DOHH2 (cell line): ENCODE data around the gene HES4.

Experiments used
- H3F3A ChIP-seq: fragments of 200-600 bp; sonication (generic), shearing (Covaris generic); 2 replicates; pipeline ENCODE4 v1.6.0; 2016; ENCODE audit warnings: antibody characterized with exemption, mild to moderate bottlenecking; ENCODE audit not compliant: control insufficient read depth, insufficient read depth
- H3K27ac ChIP-seq: fragments of 200-600 bp; sonication (generic); 2 replicates; pipeline ENCODE4 v1.5.1; 2014; ENCODE audit warnings: low read depth, mild to moderate bottlenecking, low read length, moderate library complexity
- H3K27me3 ChIP-seq: fragments of 200-600 bp; sonication (generic); 2 replicates; pipeline ENCODE4 v1.6.1; 2014; ENCODE audit warnings: mild to moderate bottlenecking, low read length, mixed read lengths; ENCODE audit not compliant: control insufficient read depth
- H3K36me3 ChIP-seq: fragments of 200-600 bp; sonication (generic); 2 replicates; pipeline ENCODE4 v1.6.1; 2014; ENCODE audit warnings: mild to moderate bottlenecking, low read length, moderate library complexity, mixed read lengths; ENCODE audit not compliant: control insufficient read depth
- H3K4me1 ChIP-seq: fragments of 200-600 bp; sonication (generic); 2 replicates; pipeline ENCODE4 v1.6.1; 2014; ENCODE audit warnings: mild to moderate bottlenecking, low read length, mixed read lengths; ENCODE audit not compliant: control insufficient read depth
- H3K4me2 ChIP-seq: fragments of 200-600 bp; sonication (generic); 2 replicates; pipeline ENCODE4 v1.6.0; 2014; ENCODE audit warnings: mild to moderate bottlenecking, low read length, moderate library complexity
- H3K4me3 ChIP-seq: fragments of 200-600 bp; sonication (generic); 2 replicates; pipeline ENCODE4 v1.5.1; 2014; ENCODE audit warnings: mild to moderate bottlenecking, low read length, mixed read lengths
- H3K79me2 ChIP-seq: fragments of 200-600 bp; sonication (generic); 2 replicates; pipeline ENCODE4 v1.6.1; 2014; ENCODE audit warnings: mild to moderate bottlenecking, low read length, mixed read lengths; ENCODE audit not compliant: control insufficient read depth
- H3K9me2 ChIP-seq: fragments of 200-600 bp; sonication (generic); replicated peaks from 2 replicates; pipeline ENCODE4 v1.6.1; 2014; ENCODE audit warnings: mild to moderate bottlenecking, low read length, mixed read lengths; ENCODE audit not compliant: control insufficient read depth
- H3K9me3 ChIP-seq: fragments of 200-600 bp; sonication (generic); 2 replicates; pipeline ENCODE4 v1.6.1; 2014; ENCODE audit warnings: antibody characterized with exemption, low read length, mixed read lengths; ENCODE audit not compliant: control insufficient read depth, insufficient read depth
- H4K20me1 ChIP-seq: fragments of 200-600 bp; sonication (generic); 2 replicates; pipeline ENCODE4 v1.6.0; 2014; ENCODE audit warnings: low read depth, mild to moderate bottlenecking, antibody characterized with exemption, low read length, moderate library complexity; ENCODE audit not compliant: control insufficient read depth, insufficient read depth
- CTCF ChIP-seq: fragments of 200-600 bp; sonication (generic); IDR thresholded peaks from one replicate; pipeline ENCODE4 v1.5.1; 2014; ENCODE audit warnings: antibody characterized with exemption, mild to moderate bottlenecking, low read depth, low read length; ENCODE audit not compliant: poor library complexity, severe bottlenecking
- EZH2phosphoT487 ChIP-seq: fragments of 200-600 bp; sonication (generic); IDR thresholded peaks from 2 replicates; pipeline ENCODE4 v1.6.1; 2017; ENCODE audit warnings: borderline replicate concordance, mild to moderate bottlenecking, antibody characterized with exemption, low read length, moderate library complexity, mixed read lengths

Gene HES4

GRCh38 chr1:1024149-1024770, 24.4 kb upstream of the HES4 start:
- Histone ChIP-seq H3K36me3 (no peaks in the 10 kb centered on the region), H3K4me3 (no peak overlapping the region)

GRCh38 chr1:1023700-1024099, 23.8 kb upstream of the HES4 start:
- Histone ChIP-seq H3K4me2 (no peak overlapping the region), H3K9me3 (no peaks in the 10 kb centered on the region), H3F3A (no peaks in the 10 kb centered on the region), H3K36me3 (no peaks in the 10 kb centered on the region), H3K27ac (no peak overlapping the region), H3K4me3 (no peak overlapping the region), H3K79me2 (no peaks in the 10 kb centered on the region), H4K20me1 (no peaks in the 10 kb centered on the region), H3K27me3 (peaks cover 50% of the 10 kb centered on the region), H3K4me1 (no peaks in the 10 kb centered on the region; the same call in 1 of the 2 replicates), H3K9me2 (no peaks in the 10 kb centered on the region)
- TF ChIP-seq CTCF (no peak), EZH2phosphoT487 (no peak)

More at GRCh38 chr1:1024149-1024770, 24.4 kb upstream of the HES4 start:
- H3K27me3 ChIP-seq, result peaks cover 50% of the 10 kb centered on the region
- H3K27ac ChIP-seq, result no peak overlapping the region
- H3K4me2 ChIP-seq, result no peak overlapping the region
- no peaks in the 10 kb centered on the region for H3K79me2 ChIP-seq
- no peak for TF ChIP-seq EZH2phosphoT487
- TF ChIP-seq CTCF, result no peak
- no peaks in the 10 kb centered on the region for H3K9me2 ChIP-seq
- no peaks in the 10 kb centered on the region for H3F3A ChIP-seq
- no peaks in the 10 kb centered on the region for H3K9me3 ChIP-seq
- H3K4me1 ChIP-seq, result no peaks in the 10 kb centered on the region
- no peaks in the 10 kb centered on the region for H4K20me1 ChIP-seq

GRCh38 chr1:1022302-1023009, 22.6 kb upstream of the HES4 start:
- Histone ChIP-seq H3K4me2 (no peak overlapping the region), H3K27me3 (peaks cover 46% of the 10 kb centered on the region), H3K4me1 (no peaks in the 10 kb centered on the region; the same call in 1 of the 2 replicates), H3K27ac (no peak overlapping the region), H3K79me2 (no peaks in the 10 kb centered on the region), H3K9me2 (no peaks in the 10 kb centered on the region), H3F3A (no peaks in the 10 kb centered on the region), H3K36me3 (no peaks in the 10 kb centered on the region), H4K20me1 (no peaks in the 10 kb centered on the region), H3K9me3 (no peaks in the 10 kb centered on the region), H3K4me3 (no peak overlapping the region)
- no peak for TF ChIP-seq EZH2phosphoT487
- TF ChIP-seq CTCF, result no peak
